ENCODE data around the gene PPP2R1A. TPM values are rescaled to one million over a fixed set of nuclear protein-coding genes. Genes with fewer than 3 reads are reported as not detected.
A peak's percentile ranks its signal among the peaks of the same experiment; 100 is the strongest.

The PPP2R1A gene
- total RNA-seq, 1 donor from 2014 or later: 422 TPM

DNA sequence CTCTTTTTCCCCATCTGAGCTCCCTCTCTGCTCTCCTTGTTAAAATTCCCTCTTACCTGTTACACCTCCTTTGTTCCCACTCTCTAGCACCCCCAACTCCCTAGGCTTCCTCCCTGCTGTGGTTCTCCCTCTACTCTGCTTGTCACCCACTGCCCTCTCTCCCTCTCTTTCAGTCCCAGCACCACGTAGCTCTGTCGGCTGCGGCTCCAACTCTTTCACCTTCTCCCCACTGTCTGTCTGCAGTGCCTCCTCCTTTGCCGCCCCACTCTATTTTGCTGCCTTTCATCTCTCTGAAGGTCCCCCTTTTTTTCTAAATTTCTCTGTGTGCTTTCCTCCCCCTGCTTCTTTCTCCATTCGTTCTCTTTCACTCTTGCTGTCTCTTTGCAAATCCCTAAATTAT is 19.5 kb upstream of the PPP2R1A start:
- Mint-ChIP-seq H3K4me3 (peak overlapping the region; percentile 97), H3K4me1 (peaks cover 25% of the 10 kb centered on the region), H3K36me3 (ENCODE audit: low read depth) (peaks cover 26% of the 10 kb centered on the region), H3K27ac (ENCODE audit: unreplicated experiment) (peak overlapping the region; percentile 24), H3K27me3 (ENCODE audit: low read depth) (peaks cover 16% of the 10 kb centered on the region), H3K9me3 (no peaks in the 10 kb centered on the region)
- no peak for DNase-seq (ENCODE audit: low read depth, low spot score)
- TF ChIP-seq, protein P1, sequence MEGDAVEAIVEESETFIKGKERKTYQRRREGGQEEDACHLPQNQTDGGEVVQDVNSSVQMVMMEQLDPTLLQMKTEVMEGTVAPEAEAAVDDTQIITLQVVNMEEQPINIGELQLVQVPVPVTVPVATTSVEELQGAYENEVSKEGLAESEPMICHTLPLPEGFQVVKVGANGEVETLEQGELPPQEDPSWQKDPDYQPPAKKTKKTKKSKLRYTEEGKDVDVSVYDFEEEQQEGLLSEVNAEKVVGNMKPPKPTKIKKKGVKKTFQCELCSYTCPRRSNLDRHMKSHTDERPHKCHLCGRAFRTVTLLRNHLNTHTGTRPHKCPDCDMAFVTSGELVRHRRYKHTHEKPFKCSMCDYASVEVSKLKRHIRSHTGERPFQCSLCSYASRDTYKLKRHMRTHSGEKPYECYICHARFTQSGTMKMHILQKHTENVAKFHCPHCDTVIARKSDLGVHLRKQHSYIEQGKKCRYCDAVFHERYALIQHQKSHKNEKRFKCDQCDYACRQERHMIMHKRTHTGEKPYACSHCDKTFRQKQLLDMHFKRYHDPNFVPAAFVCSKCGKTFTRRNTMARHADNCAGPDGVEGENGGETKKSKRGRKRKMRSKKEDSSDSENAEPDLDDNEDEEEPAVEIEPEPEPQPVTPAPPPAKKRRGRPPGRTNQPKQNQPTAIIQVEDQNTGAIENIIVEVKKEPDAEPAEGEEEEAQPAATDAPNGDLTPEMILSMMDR (conservative IDR thresholded peaks at IDR 0.05): no peak

DNA sequence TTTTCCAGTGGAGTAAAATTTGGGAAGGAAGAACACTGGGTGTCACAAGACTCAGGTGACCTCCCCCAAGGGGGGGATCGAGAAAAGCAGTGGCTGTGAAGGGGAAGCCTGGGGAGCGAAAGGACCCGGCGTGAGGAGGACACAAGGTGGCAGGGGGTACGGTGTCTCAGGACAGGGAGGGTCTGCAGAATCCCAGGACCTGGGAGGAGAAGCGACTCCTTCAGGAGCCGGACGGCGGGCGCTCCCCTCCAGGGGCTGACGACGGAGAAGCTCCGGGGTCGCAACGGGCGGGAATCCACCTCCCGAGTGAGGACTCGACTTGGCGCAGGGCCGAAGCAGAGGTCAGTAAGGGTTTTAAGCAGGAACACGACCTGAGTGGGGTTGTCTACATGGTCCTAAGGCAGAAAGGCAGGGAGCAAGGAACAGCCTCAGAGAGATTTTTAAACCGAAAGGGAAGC is 19.0 kb upstream of the PPP2R1A start:
- Mint-ChIP-seq H3K36me3 (ENCODE audit: low read depth) (peaks cover 27% of the 10 kb centered on the region), H3K27ac (ENCODE audit: unreplicated experiment) (peak overlapping the region; percentile 90), H3K27me3 (ENCODE audit: low read depth) (peaks cover 16% of the 10 kb centered on the region), H3K9me3 (no peaks in the 10 kb centered on the region), H3K4me3 (peak overlapping the region; percentile 97), H3K4me1 (peaks cover 25% of the 10 kb centered on the region)
- peak; percentile 20 for DNase-seq (ENCODE audit: low read depth, low spot score)
- TF ChIP-seq, protein P1 (conservative IDR thresholded peaks at IDR 0.05): no peak

DNA sequence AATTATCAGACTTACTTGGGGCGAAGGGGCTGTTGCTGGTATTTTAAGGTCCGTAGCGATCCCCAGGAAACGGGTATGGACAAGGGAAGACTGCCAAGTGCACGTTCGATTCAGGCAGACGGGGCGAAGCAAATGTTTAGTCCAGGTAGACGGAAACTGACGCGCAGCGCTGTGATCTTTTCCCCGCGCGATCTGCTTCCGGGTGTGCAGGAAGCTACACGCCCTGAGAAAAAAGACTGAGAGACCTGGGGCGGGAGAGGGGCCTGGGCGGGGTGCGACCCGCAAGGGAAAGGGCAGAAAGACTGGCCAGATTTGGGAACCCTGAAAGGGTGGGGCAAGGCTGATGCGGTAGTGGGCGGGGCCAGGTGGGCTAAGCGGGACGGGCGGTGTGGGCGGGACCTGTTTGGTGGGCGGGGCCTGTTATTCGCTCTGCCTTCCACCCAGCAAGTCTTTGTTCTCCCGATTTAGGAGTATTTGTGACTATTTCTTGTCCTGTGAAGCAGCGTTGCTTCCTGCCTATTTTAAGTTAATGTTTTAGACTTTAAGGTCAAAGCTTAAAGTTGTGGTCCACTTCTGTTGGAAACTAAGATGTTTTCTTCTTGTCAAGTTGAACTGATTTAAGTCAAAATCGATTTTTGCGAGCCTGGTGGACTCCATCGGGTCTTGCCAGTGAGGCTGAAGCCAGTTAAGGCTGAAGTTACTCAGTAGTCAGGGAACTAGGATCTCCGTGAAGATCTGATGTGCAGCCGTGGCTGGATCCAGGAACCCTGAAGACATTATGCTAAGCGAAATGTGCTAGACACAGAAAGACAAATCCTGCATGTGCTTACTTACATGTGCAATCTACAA is 18.3 kb upstream of the PPP2R1A start, which contains the start of gene ZNF836:
ZNF836 (minus strand) TSS at position 301 of the 849 bp plus-strand sequence. CDS start 3,549 bp downstream, outside the sequence.
- TF ChIP-seq, protein P1 (conservative IDR thresholded peaks at IDR 0.05): no peak
- Mint-ChIP-seq H3K27me3 (ENCODE audit: low read depth) (peaks cover 16% of the 10 kb centered on the region), H3K27ac (ENCODE audit: unreplicated experiment) (peak within 1 kb of the TSS; percentile 90), H3K4me3 (peak within 1 kb of the TSS; percentile 97), H3K36me3 (ENCODE audit: low read depth) (peaks cover 27% of the 10 kb centered on the region), H3K9me3 (no peaks in the 10 kb centered on the region), H3K4me1 (peaks cover 27% of the 10 kb centered on the region)
- DNase-seq (ENCODE audit: low read depth, low spot score): peak; percentile 64

GRCh38 chr19:52172347-52172746 is 17.5 kb upstream of the PPP2R1A start:
- Mint-ChIP-seq H3K27ac (ENCODE audit: unreplicated experiment) (no peak overlapping the region), H3K4me3 (peak overlapping the region; percentile 97), H3K9me3 (no peaks in the 10 kb centered on the region), H3K36me3 (ENCODE audit: low read depth) (peaks cover 26% of the 10 kb centered on the region), H3K27me3 (ENCODE audit: low read depth) (peaks cover 16% of the 10 kb centered on the region), H3K4me1 (peaks cover 34% of the 10 kb centered on the region)
- DNase-seq (ENCODE audit: low read depth, low spot score): no peak
- TF ChIP-seq, protein P1 (conservative IDR thresholded peaks at IDR 0.05): no peak

DNA sequence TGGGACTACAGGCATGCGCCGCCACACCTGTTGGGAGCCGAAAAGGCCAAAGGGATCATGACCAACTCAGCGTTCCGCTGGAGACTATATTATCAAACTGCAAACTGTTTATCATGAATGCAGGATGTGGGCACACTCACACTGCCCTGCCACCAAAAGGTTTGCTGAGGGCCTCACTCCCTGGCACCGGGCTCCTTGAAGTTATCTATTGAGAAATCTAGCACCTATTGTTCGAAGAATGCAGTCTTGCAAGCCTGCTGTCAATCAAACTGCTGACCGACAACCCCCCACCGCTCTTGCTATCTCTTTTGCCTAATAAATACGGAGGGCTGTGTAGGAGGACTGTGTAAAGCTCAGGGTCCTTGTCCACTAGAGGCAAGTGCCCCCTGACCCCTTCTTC is 13.3 kb upstream of the PPP2R1A start:
- TF ChIP-seq, protein P1 (conservative IDR thresholded peaks at IDR 0.05): no peak
- H3K36me3 Mint-ChIP-seq (ENCODE audit: low read depth): peaks cover 6% of the 10 kb centered on the region
- H3K4me1 Mint-ChIP-seq: peaks cover 16% of the 10 kb centered on the region
- DNase-seq (ENCODE audit: low read depth, low spot score): no peak
- H3K27me3 Mint-ChIP-seq (ENCODE audit: low read depth): no peaks in the 10 kb centered on the region
- peak overlapping the region; percentile 54 for H3K4me3 Mint-ChIP-seq
- no peak overlapping the region for H3K27ac Mint-ChIP-seq (ENCODE audit: unreplicated experiment)
- no peaks in the 10 kb centered on the region for H3K9me3 Mint-ChIP-seq

Measured in neural crest cell (in vitro differentiated cells).